ENCODE measurements around the gene PLCL1. TPM values are rescaled to one million over a fixed set of nuclear protein-coding genes. Genes with fewer than 3 reads are reported as not detected.

The PLCL1 gene
- total RNA-seq, 2 experiments from 2014 or later: 3.3 to 3.5 TPM

DNA sequence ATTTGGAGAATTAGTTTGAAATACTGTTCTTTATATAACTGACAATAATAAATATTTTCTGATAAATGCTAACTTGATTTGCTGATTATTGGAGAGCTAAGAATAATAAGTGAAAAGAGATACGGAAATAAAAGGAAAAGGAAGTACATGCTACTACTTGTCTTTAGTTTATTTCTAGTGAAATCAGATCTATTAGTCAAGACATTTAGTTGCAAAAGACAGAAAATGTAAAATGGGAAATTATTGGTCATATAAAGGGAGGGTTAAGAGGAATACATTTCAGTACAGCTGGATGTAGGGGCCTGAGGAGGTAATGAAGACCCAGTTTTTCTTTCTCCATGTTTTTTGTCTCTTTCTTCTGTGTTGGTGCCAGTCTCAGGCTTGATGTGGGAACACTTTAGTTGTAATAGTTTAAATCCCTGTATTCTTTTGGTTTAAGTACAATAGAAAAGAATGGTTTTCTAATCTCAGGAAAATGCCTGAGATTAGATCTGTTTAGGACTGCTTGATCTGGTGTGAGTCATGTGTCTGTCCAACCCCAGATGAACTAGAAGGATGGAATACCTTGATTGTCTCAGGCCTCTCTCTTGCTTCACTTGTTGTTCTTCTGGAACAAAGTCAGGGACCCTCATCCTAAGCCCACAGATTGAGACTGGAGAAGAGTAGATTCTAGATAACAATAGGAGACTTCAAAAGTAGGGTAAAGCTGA lies 58.0 kb downstream of the PLCL1 start:
- H3K27ac Mint-ChIP-seq: no peak overlapping the region
- H3K4me3 Mint-ChIP-seq: no peak overlapping the region
- no peaks in the 10 kb centered on the region for H3K27me3 Mint-ChIP-seq (ENCODE audit: low read depth)
- peaks cover 3% of the 10 kb centered on the region for H3K36me3 Mint-ChIP-seq (ENCODE audit: low read depth)
- peaks cover 19% of the 10 kb centered on the region for H3K9me3 Mint-ChIP-seq
- CTCF ChIA-PET: interaction anchor here (0.6 kb wide), 2 partner anchors 11 to 30 kb away, joined by 3 read pairs; no protein-coding TSS in a partner anchor
- no peak for DNase-seq
- H3K4me1 Mint-ChIP-seq (ENCODE audit: low read depth): peaks cover 62% of the 10 kb centered on the region
- intact Hi-C loops (cut with micrococcal nuclease): no loop called here

DNA sequence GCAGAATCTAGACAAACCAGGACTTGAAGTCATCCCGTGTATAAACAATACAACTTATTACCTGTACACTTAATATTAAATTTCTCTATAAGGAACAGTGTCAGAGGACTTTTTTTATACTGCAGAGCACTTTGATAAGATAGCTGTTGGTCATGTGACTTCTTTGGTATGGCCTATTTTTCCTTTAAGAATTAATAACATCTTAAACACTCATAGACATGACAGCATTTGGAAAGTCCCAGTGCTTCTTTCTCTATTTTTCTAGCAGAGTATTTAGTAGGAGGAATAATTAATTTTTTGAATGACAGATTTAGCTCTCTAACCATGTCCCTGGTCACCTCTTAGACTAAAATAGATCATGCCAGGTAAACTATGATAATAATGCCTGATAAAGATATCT lies 59.4 kb downstream of the PLCL1 start:
- Mint-ChIP-seq H3K9me3 (peaks cover 12% of the 10 kb centered on the region), H3K27ac (no peak overlapping the region), H3K4me1 (ENCODE audit: low read depth) (peaks cover 66% of the 10 kb centered on the region), H3K4me3 (no peak overlapping the region), H3K36me3 (ENCODE audit: low read depth) (no peaks in the 10 kb centered on the region), H3K27me3 (ENCODE audit: low read depth) (no peaks in the 10 kb centered on the region)
- CTCF ChIA-PET: no interaction called here
- DNase-seq: no peak
- intact Hi-C loops (cut with micrococcal nuclease): no loop called here

DNA sequence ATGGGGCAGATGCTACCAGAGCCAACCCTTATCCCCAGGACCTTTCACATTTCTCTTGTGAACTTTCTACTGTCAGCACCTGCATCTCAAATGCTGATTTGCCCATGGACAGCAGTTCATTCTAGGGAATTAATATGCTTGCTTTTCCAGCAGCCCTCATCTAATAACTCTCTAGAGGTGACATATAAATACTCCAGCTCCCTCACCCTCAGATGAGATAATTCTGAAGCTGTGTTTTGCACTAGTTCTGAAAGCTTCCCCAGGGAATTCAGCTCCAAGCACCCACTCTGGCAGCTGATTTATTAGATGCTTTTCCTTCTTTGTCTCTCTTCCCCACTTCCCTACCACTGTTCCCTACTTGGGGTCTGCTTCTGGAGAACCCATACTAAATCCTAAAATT lies 62.1 kb downstream of the PLCL1 start:
- no peak for DNase-seq
- CTCF ChIA-PET: interaction anchor here (0.7 to 2.1 kb wide), 4 partner anchors 9 to 74 kb away, joined by 3 to 7 read pairs (median 4); no protein-coding TSS in a partner anchor
- peaks cover 70% of the 10 kb centered on the region for H3K4me1 Mint-ChIP-seq (ENCODE audit: low read depth)
- H3K36me3 Mint-ChIP-seq (ENCODE audit: low read depth): no peaks in the 10 kb centered on the region
- H3K4me3 Mint-ChIP-seq: no peak overlapping the region
- no peaks in the 10 kb centered on the region for H3K27me3 Mint-ChIP-seq (ENCODE audit: low read depth)
- intact Hi-C loops (cut with micrococcal nuclease): no loop called here
- no peak overlapping the region for H3K27ac Mint-ChIP-seq
- H3K9me3 Mint-ChIP-seq: no peaks in the 10 kb centered on the region

DNA sequence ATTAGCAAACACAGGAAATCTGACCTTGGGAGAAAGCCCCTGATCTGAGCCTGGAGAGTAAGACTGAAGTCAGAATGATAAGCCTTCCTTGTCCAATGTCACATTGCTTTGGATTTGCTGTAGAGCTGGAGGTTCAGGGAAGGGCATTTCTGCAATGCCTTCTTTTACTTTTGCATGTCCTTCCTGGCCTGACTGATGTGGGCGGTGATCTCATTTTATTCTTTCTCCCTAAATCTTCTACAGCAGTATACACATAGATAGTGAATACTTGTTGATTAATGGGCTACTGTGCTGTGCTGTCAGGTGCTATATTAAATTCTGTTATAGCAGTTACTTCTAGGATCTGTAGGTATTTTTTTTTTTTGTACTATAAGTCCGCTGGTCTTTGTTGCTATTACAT lies 62.6 kb downstream of the PLCL1 start:
- H3K4me3 Mint-ChIP-seq: no peak overlapping the region
- no peak for DNase-seq
- intact Hi-C loops (cut with micrococcal nuclease): no loop called here
- no peaks in the 10 kb centered on the region for H3K36me3 Mint-ChIP-seq (ENCODE audit: low read depth)
- no peaks in the 10 kb centered on the region for H3K27me3 Mint-ChIP-seq (ENCODE audit: low read depth)
- H3K27ac Mint-ChIP-seq: no peak overlapping the region
- CTCF ChIA-PET: interaction anchor here (1.1 to 2.1 kb wide), 2 partner anchors 10 to 16 kb away, joined by 4 to 7 read pairs; no protein-coding TSS in a partner anchor
- H3K9me3 Mint-ChIP-seq: no peaks in the 10 kb centered on the region
- H3K4me1 Mint-ChIP-seq (ENCODE audit: low read depth): peaks cover 70% of the 10 kb centered on the region

DNA sequence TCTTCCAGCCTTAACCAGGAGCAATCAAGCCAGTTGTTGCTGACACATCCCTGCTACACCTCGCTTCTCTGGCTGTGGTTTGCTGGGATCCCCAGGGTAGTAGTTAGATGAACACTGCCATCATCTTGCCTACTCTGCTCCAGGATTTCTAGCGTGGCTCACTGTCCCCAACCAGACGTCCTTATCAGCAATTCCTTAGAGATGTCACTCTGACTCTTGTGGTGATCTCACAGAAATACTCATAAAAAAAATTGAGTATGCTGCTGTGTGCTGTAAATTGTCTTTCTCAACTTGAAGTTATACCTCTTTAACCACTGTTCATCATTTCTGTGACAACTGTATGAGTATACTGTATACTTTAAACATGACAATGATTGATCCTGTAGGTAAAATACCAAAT lies 63.2 kb downstream of the PLCL1 start:
- intact Hi-C loops (cut with micrococcal nuclease): no loop called here
- peaks cover 68% of the 10 kb centered on the region for H3K4me1 Mint-ChIP-seq (ENCODE audit: low read depth)
- H3K4me3 Mint-ChIP-seq: no peak overlapping the region
- no peaks in the 10 kb centered on the region for H3K27me3 Mint-ChIP-seq (ENCODE audit: low read depth)
- CTCF ChIA-PET: no interaction called here
- H3K9me3 Mint-ChIP-seq: no peaks in the 10 kb centered on the region
- H3K27ac Mint-ChIP-seq: no peak overlapping the region
- H3K36me3 Mint-ChIP-seq (ENCODE audit: low read depth): no peaks in the 10 kb centered on the region
- DNase-seq: peak; percentile 28

DNA sequence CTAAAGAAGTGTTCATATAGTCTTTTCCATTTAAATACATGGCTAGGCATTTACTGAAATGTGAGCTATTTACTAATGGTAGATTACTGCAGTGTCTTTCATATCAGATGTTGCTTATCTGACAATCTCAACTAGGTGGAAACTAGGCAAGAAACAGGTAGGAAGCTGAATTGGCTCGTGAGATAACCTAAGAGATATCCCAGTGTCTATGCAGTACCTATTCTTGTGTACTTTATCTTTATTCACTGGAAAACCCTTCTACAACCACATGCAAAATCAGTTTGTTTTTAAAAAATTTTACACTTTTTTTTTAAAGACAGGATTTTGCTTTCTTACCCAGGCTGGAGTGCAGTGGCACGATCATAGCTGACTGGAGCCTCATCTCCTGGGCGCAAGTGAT lies 63.8 kb downstream of the PLCL1 start:
- H3K36me3 Mint-ChIP-seq (ENCODE audit: low read depth): no peaks in the 10 kb centered on the region
- H3K27ac Mint-ChIP-seq: no peak overlapping the region
- H3K4me1 Mint-ChIP-seq (ENCODE audit: low read depth): peaks cover 68% of the 10 kb centered on the region
- no peak overlapping the region for H3K4me3 Mint-ChIP-seq
- intact Hi-C loops (cut with micrococcal nuclease): no loop called here
- CTCF ChIA-PET: interaction anchor here (0.6 kb wide), 1 partner anchor 32 kb away, joined by 3 read pairs; no protein-coding TSS in a partner anchor
- no peaks in the 10 kb centered on the region for H3K27me3 Mint-ChIP-seq (ENCODE audit: low read depth)
- no peak for DNase-seq
- H3K9me3 Mint-ChIP-seq: no peaks in the 10 kb centered on the region

DNA sequence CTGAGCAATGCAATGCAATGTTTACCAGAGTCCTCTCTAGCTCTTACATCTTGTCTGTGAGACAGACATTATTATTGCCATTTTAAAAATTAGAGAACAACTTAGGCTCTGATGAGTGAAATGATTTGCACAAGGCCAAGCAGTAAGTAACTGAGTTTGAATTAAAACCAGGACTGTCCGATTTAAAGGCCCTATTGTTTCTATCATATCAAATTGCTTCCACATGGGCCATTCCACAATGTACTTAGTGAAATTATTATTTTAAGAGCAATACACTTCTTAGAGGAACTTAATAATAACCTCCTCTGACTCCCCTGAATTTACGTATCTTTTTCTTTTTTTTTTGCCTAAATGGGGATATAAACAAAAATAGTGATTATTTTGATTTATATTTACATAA lies 64.6 kb downstream of the PLCL1 start:
- CTCF ChIA-PET: interaction anchor here (0.6 to 2.1 kb wide), 7 partner anchors 12 to 1246 kb away, joined by 3 to 9 read pairs (median 6); no protein-coding TSS in a partner anchor
- intact Hi-C loops (cut with micrococcal nuclease): loop anchor here (1.0 kb wide), 2 partner anchors 18 to 20 kb away; no protein-coding TSS in a partner anchor
- no peak overlapping the region for H3K4me3 Mint-ChIP-seq
- no peak overlapping the region for H3K27ac Mint-ChIP-seq
- DNase-seq: no peak
- no peaks in the 10 kb centered on the region for H3K36me3 Mint-ChIP-seq (ENCODE audit: low read depth)
- no peaks in the 10 kb centered on the region for H3K27me3 Mint-ChIP-seq (ENCODE audit: low read depth)
- H3K4me1 Mint-ChIP-seq (ENCODE audit: low read depth): peaks cover 70% of the 10 kb centered on the region
- H3K9me3 Mint-ChIP-seq: no peaks in the 10 kb centered on the region

DNA sequence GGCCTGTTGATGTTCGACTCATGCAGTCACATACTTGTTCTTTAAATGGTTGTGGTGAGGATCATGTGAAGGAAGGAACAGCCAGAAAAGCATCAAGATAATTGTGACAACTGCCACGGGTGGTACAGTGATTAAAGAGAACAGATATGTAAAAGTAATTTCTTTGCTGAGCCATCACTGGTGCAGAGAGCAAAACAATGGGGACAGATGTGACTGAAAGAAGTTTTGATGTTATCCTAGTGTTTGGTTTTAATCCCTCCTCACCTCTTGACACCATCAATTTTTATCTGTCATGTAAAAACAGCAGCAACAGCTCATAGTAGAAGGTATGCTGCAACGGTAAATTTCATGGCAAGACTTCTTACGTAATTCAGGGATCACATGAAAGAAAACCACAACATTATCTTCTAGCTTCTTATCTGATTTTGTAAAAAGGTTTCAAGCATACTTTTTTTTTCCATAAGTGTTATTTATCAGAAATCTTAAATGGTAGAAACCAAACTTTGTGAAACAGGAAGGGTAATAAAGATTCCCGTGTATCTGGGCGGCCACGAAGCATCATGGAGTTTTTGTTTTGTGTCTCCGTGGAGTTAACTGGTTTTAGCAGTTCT lies 65.2 kb downstream of the PLCL1 start:
- Mint-ChIP-seq H3K27me3 (ENCODE audit: low read depth) (no peaks in the 10 kb centered on the region), H3K4me1 (ENCODE audit: low read depth) (peaks cover 67% of the 10 kb centered on the region), H3K4me3 (peak overlapping the region; percentile 75), H3K36me3 (ENCODE audit: low read depth) (no peaks in the 10 kb centered on the region), H3K9me3 (no peaks in the 10 kb centered on the region), H3K27ac (peak overlapping the region; percentile 94)
- intact Hi-C loops (cut with micrococcal nuclease): loop anchor here (1.0 to 10.0 kb wide), 4 partner anchors 18 to 435 kb away; partner anchors contain the start of gene SF3B1
- peak; percentile 35 for DNase-seq
- CTCF ChIA-PET: interaction anchor here (0.7 to 2.1 kb wide), 8 partner anchors 12 to 1245 kb away, joined by 3 to 9 read pairs (median 6); no protein-coding TSS in a partner anchor

DNA sequence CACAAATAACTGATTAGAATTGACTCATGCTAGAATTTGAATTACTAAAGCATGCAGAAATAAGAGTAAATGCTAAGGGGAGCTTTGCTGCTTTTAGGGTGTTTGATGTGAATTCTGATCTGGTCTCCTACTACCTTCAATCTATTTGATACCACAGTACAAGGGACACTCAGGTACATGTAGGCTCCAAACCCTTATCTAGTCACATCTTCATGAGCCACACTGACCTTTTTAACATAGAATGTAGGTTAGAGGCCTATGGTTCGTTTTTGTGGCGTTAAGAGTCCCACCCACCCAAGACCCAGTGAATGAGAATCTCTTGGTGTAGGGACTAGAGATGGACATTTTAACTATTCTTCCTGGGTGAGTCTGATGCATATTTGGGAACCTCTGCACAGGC lies 65.7 kb downstream of the PLCL1 start:
- Mint-ChIP-seq H3K4me3 (peak overlapping the region; percentile 75), H3K27ac (peak overlapping the region; percentile 94), H3K27me3 (ENCODE audit: low read depth) (no peaks in the 10 kb centered on the region), H3K36me3 (ENCODE audit: low read depth) (no peaks in the 10 kb centered on the region), H3K4me1 (ENCODE audit: low read depth) (peaks cover 61% of the 10 kb centered on the region), H3K9me3 (no peaks in the 10 kb centered on the region)
- no peak for DNase-seq
- CTCF ChIA-PET: interaction anchor here (1.1 to 2.1 kb wide), 6 partner anchors 11 to 183 kb away, joined by 3 to 9 read pairs (median 6); no protein-coding TSS in a partner anchor
- intact Hi-C loops (cut with micrococcal nuclease): loop anchor here (1.0 to 10.0 kb wide), 2 partner anchors 32 to 435 kb away; partner anchors contain the start of gene SF3B1

DNA sequence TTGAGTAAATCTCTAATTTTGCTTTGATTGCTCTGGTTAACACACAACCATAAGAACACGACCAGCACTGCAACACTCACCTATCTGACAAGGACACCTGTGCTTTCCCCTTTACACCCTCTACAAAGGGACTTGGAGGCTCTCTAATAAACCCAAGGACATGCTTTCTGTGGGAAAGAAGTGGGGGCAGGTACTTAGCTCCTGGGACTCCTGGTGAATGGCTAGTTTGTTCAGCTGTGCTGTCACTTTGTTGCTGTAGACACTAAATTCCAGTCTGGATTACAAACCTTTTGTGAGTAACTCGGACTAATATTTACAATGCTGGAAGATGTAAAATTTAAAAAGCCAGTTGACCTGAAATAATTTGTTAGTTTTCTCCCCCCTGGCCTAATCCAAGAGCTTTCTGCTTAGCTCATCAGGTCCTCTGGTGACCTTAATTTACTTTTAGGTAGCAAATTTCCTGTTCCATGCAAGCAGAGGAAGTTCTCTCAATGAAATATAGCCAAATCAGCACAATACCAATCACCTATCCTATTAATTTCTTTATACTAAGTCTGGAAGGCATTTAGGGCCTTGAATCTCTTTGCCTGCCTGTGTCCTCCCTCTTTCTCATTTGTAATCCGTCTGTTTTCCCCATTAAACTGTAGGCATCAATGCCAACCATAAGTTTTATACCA lies 67.5 kb downstream of the PLCL1 start:
- Mint-ChIP-seq H3K27ac (no peak overlapping the region), H3K9me3 (no peaks in the 10 kb centered on the region), H3K4me1 (ENCODE audit: low read depth) (peaks cover 71% of the 10 kb centered on the region), H3K27me3 (ENCODE audit: low read depth) (no peaks in the 10 kb centered on the region), H3K36me3 (ENCODE audit: low read depth) (no peaks in the 10 kb centered on the region), H3K4me3 (no peak overlapping the region)
- CTCF ChIA-PET: interaction anchor here (0.5 to 3.2 kb wide), 7 partner anchors 16 to 417 kb away, joined by 3 to 13 read pairs (median 3); no protein-coding TSS in a partner anchor
- intact Hi-C loops (cut with micrococcal nuclease): loop anchor here (10.0 kb wide), 1 partner anchor 437 kb away; the partner anchor contains the start of gene SF3B1
- DNase-seq: no peak

DNA sequence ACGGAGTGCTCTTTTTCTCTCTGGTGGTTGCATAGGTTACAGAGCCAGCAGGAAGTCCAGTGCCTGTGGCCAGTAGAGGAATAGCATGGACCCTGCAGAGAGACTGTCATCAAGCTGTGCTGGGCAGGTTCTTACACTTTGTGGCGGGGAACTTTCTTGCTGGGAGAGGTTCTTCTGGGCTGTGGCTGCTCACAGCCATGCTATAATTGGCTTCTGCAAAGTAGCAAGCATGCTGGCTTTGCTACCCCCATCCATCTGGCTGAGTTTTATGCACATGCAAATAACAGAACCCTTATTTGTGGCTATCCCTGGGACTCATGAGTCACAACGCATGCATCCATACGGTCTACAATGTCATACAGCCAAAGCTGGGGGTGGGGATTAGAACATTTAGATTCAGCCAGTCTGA lies 68.9 kb downstream of the PLCL1 start:
- CTCF ChIA-PET: interaction anchor here (0.6 to 3.2 kb wide), 2 partner anchors 22 to 344 kb away, joined by 3 to 13 read pairs; no protein-coding TSS in a partner anchor
- no peak overlapping the region for H3K27ac Mint-ChIP-seq
- H3K36me3 Mint-ChIP-seq (ENCODE audit: low read depth): no peaks in the 10 kb centered on the region
- no peaks in the 10 kb centered on the region for H3K9me3 Mint-ChIP-seq
- H3K4me3 Mint-ChIP-seq: no peak overlapping the region
- no peaks in the 10 kb centered on the region for H3K27me3 Mint-ChIP-seq (ENCODE audit: low read depth)
- no peak for DNase-seq
- intact Hi-C loops (cut with micrococcal nuclease): loop anchor here (10.0 kb wide), 1 partner anchor 438 kb away; the partner anchor contains the start of gene SF3B1
- H3K4me1 Mint-ChIP-seq (ENCODE audit: low read depth): peaks cover 65% of the 10 kb centered on the region

DNA sequence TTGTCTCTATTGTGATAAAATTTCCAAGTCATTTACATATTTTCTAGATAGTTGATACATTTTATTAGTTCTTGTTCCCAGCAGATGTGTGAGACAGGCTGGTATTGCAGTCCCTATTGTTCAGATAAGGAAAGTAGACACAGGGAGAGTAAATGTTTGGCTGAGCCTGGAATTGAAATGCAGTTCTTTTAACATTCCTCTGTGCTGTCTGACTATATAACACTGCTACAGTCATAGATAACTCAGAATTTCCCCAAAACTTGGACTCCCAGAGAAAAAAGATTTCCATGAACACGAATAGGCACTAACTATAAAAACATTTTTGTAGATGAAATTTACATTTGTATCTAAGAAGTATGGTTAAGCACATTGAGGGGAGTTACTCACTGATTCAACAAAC lies 71.4 kb downstream of the PLCL1 start:
- Mint-ChIP-seq H3K9me3 (no peaks in the 10 kb centered on the region), H3K4me3 (no peak overlapping the region), H3K27ac (no peak overlapping the region), H3K4me1 (ENCODE audit: low read depth) (peaks cover 64% of the 10 kb centered on the region), H3K27me3 (ENCODE audit: low read depth) (no peaks in the 10 kb centered on the region), H3K36me3 (ENCODE audit: low read depth) (no peaks in the 10 kb centered on the region)
- no peak for DNase-seq
- CTCF ChIA-PET: no interaction called here
- intact Hi-C loops (cut with micrococcal nuclease): loop anchor here (1.0 to 10.0 kb wide), 2 partner anchors 9 to 441 kb away; partner anchors contain the start of gene SF3B1

Measured in activated naive CD4-positive, alpha-beta T cell treated with anti-CD3 and anti-CD28 coated beads for 36 hours (primary cell).